ENCODE measurements around the gene SETBP1. TPM values are rescaled to one million over a fixed set of nuclear protein-coding genes. Genes with fewer than 3 reads are reported as not detected.

Gene SETBP1
- polyA plus RNA-seq, 1 experiment, result 0.71 TPM

DNA sequence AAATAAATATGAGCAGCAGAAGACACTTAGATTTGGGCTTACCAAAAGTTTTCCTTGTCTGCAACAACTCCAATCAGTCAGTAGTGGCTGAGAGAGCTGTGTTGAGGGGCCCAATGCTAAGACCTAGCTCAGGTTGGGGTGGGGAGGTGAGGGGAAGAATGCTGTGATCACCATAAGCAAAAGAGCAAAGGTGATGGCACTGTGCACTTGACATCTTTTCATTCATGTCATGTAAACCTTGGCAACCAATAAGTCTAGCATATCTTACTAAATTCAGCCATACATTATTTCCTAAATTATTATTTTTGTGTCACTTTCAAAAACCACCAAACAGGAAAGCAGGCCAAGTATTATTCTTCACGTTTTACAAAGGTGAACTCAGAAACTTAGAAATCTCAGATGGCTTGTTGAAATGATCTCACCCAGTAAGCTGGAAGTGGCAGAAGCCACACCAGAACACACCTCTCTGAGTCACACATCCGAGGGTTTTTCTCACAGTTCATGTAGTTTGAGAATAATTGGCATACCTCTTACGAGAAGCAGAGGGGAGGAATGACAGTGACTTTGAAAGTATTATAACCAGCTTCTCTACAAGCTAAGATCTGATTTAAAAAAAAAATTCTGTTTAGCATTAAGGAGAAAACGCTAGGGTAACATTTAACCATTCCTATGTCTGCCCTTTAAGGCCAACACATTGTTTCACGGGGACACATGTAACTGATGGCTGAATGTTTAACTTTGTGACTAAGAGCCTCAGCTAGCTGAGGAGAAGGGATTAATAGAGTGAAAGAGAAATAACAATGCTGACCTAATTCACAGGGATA, 43.3 kb upstream of the SETBP1 start:
- CTCF ChIA-PET, result interaction anchor here (0.6 kb wide), 1 partner anchor 58 kb away, joined by 3 read pairs; no protein-coding TSS in a partner anchor
- TF ChIP-seq, protein P1, sequence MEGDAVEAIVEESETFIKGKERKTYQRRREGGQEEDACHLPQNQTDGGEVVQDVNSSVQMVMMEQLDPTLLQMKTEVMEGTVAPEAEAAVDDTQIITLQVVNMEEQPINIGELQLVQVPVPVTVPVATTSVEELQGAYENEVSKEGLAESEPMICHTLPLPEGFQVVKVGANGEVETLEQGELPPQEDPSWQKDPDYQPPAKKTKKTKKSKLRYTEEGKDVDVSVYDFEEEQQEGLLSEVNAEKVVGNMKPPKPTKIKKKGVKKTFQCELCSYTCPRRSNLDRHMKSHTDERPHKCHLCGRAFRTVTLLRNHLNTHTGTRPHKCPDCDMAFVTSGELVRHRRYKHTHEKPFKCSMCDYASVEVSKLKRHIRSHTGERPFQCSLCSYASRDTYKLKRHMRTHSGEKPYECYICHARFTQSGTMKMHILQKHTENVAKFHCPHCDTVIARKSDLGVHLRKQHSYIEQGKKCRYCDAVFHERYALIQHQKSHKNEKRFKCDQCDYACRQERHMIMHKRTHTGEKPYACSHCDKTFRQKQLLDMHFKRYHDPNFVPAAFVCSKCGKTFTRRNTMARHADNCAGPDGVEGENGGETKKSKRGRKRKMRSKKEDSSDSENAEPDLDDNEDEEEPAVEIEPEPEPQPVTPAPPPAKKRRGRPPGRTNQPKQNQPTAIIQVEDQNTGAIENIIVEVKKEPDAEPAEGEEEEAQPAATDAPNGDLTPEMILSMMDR (IDR thresholded peaks at IDR 0.05; ENCODE audit: low read depth, low read length), result no peak
- Histone ChIP-seq H3K27ac (ENCODE audit: low read depth, low read length) (no peak overlapping the region), H3K27me3 (ENCODE audit: control insufficient read depth, insufficient read depth, low read length) (no peaks in the 10 kb centered on the region), H3K4me3 (ENCODE audit: low read depth, low read length) (no peak overlapping the region), H3K9me3 (ENCODE audit: control insufficient read depth, insufficient read depth, low read length) (no peaks in the 10 kb centered on the region)
- POLR2A ChIA-PET, result no interaction called here
- no peak for DNase-seq (ENCODE audit: low read depth, low spot score)

DNA sequence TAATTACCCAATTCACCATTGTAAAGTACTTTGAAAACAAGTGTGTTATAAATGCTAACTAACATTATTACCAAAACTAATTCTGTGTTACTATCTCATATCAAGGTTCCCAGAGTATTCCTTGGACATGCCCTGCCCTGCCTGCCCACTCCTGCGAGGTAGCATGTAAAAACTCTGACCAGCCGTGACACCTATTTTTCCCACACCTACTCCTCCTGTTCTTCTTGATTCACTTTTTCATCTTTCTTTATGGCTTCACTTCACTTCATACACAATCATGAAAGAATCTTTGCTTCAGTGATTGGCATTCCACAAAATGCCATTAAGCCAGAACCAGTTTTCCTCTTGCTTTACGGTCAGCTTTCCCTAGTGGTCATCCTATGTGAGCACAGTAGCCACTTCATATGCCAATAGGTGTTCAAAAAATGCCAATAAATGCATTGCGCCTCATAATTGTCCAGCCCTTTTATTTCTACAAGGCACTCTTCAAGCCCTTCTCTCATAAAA, 42.6 kb upstream of the SETBP1 start:
- POLR2A ChIA-PET, result no interaction called here
- no peak overlapping the region for H3K4me3 ChIP-seq (ENCODE audit: low read depth, low read length)
- TF ChIP-seq, protein P1 (IDR thresholded peaks at IDR 0.05; ENCODE audit: low read depth, low read length), result no peak
- H3K27ac ChIP-seq (ENCODE audit: low read depth, low read length), result no peak overlapping the region
- no peaks in the 10 kb centered on the region for H3K9me3 ChIP-seq (ENCODE audit: control insufficient read depth, insufficient read depth, low read length)
- no peaks in the 10 kb centered on the region for H3K27me3 ChIP-seq (ENCODE audit: control insufficient read depth, insufficient read depth, low read length)
- DNase-seq (ENCODE audit: low read depth, low spot score), result no peak
- CTCF ChIA-PET, result no interaction called here

DNA sequence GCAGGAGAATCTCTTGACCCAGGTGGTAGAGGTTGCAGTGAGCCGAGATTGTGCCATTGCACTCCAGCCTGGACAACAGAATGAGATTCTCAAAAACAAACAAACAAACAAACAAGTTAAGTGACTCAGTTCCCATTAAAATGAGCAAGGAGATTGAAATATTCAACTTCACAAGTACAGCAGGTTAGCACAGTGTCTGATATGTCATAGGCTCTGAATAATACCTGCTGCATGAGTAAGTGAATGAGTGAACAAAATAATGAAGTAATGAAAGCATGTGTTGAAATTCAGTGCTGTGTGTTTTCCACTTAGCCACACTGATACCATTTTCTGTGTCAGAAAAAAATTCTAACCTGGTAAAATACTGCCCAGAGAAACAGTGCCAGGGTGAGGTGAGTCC, 41.9 kb upstream of the SETBP1 start:
- POLR2A ChIA-PET, result no interaction called here
- DNase-seq (ENCODE audit: low read depth, low spot score), result no peak
- Histone ChIP-seq H3K27ac (ENCODE audit: low read depth, low read length) (no peak overlapping the region), H3K4me3 (ENCODE audit: low read depth, low read length) (no peak overlapping the region), H3K9me3 (ENCODE audit: control insufficient read depth, insufficient read depth, low read length) (no peaks in the 10 kb centered on the region), H3K27me3 (ENCODE audit: control insufficient read depth, insufficient read depth, low read length) (no peaks in the 10 kb centered on the region)
- TF ChIP-seq, protein P1 (IDR thresholded peaks at IDR 0.05; ENCODE audit: low read depth, low read length), result no peak
- CTCF ChIA-PET, result no interaction called here

DNA sequence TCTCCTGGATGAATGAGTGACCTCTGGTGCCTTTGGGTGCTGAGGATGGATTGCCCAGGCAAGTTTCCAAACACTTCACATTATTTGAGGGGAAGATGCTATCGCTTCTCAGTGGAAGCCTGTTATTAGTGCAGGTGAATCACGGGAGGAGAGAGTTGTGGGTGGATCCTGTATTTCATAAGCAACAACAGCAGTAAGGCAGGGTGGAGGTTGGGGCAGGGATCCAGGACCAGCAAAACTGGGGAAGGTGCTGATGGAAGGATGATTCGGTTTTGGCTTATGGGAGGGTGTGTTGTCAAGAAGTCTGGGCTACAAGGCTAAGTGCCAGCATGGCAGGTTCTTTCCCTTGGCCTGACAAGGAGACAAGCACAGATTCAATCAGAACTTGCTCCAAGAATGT, 37.7 kb upstream of the SETBP1 start:
- TF ChIP-seq, protein P1 (IDR thresholded peaks at IDR 0.05; ENCODE audit: low read depth, low read length), result no peak
- POLR2A ChIA-PET, result no interaction called here
- Histone ChIP-seq H3K9me3 (ENCODE audit: control insufficient read depth, insufficient read depth, low read length) (no peaks in the 10 kb centered on the region), H3K27ac (ENCODE audit: low read depth, low read length) (no peak overlapping the region), H3K27me3 (ENCODE audit: control insufficient read depth, insufficient read depth, low read length) (no peaks in the 10 kb centered on the region), H3K4me3 (ENCODE audit: low read depth, low read length) (no peak overlapping the region)
- DNase-seq (ENCODE audit: low read depth, low spot score), result no peak
- CTCF ChIA-PET, result no interaction called here

DNA sequence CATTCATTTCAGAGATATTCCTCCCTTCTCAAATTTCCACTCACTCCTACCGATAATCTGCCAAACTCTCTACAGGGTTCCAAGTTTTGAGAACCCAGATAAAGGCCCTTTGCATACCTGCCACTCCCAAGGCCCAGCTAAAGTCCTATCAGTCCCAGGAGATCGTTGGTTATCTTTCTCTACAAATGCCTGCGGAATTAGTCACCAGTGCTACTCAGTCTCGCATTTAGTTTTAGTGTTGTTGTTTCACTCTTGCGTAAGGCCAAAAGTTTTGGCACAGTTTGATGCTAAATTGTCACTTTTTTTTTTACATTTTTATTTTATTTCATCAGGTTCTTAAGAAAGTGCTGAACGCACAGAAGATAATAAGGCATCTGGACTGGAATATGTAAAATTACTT, 29.2 kb upstream of the SETBP1 start:
- DNase-seq (ENCODE audit: low read depth, low spot score), result no peak
- Histone ChIP-seq H3K9me3 (ENCODE audit: control insufficient read depth, insufficient read depth, low read length) (no peaks in the 10 kb centered on the region), H3K4me3 (ENCODE audit: low read depth, low read length) (no peak overlapping the region), H3K27me3 (ENCODE audit: control insufficient read depth, insufficient read depth, low read length) (no peaks in the 10 kb centered on the region), H3K27ac (ENCODE audit: low read depth, low read length) (no peak overlapping the region)
- TF ChIP-seq, protein P1 (IDR thresholded peaks at IDR 0.05; ENCODE audit: low read depth, low read length), result no peak
- ChIA-PET CTCF (no interaction called here), POLR2A (no interaction called here)

All from AG04450 (cell line).